Stimulated activated CD4-positive, alpha-beta T cell treated with anti-CD3 and anti-CD28 coated beads, Interleukin-12 subunit alpha, Interleukin-12 subunit beta, amount 100 ng/mL, for 4 hours (primary cell): ENCODE measurements around the gene NR5A2.
"Not testable (repeated sequence)": the region's sequence is repeated elsewhere in the genome, so short reads cannot be mapped to it uniquely, and the experiment has no call there.

Source experiments
- DNase-seq: peaks from one replicate; pipeline ENCODE4 v3.0.0-alpha.2; 2020

The NR5A2 gene

DNA sequence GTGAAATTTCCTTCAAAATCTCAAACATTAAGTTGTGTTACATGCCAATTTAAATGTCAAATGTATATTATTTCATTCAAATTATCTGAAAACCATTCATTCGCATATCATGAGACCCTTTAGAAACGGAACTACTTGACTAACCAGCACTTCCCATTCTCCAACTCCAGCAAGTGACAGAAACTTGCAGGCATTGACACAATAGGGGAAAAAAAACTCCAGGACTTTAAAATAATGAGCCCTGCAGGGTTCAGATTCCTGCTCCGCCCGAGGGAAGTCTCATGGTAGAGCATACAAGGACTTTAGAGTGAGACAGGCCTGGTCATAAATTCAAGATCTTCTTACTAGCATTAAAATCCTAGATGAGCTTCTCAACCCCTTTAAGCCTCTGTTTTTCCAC lies 138.9 kb downstream of the NR5A2 start:
- no peak for DNase-seq

DNA sequence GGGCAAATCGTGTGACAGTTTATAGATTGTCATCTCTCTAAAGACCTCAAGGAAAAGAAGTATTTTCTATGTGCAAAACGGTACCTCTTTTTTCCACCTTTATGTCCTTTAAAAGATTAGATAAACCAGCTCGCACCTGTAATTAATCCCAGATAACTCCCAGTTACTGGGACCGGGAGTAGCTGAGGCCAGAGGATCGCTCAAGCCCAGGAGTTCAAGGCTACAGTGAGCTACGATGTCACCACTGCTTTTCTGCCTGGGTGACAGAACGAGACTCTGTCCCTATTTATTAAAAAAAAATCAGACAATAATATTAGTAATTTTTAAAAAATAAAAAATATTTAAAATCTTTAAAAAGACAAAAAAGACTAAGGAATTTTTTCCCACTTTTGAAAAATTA lies 141.4 kb downstream of the NR5A2 start:
- DNase-seq, result no peak

DNA sequence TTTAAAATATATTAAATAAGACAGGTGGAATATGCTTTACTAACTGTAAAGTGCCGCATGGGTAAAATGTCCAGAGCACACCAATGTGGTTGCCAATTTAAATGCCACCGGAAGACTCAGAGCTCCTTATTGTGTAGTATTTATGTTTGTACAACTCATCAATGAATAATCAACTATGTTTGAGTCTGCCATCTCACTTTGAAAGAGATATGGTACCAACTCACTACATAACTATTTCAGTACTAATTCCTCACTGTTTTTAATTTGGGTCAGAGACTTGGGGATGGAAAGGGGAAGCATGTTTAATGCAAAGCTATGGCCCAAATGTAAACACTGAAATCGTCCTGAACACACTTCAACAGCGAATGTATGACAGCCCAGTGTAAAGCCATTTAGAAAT lies 144.8 kb downstream of the NR5A2 start:
- no peak for DNase-seq

GRCh38 chr1:200173097-200173618 lies 145.6 kb downstream of the NR5A2 start:
- DNase-seq, result no peak

DNA sequence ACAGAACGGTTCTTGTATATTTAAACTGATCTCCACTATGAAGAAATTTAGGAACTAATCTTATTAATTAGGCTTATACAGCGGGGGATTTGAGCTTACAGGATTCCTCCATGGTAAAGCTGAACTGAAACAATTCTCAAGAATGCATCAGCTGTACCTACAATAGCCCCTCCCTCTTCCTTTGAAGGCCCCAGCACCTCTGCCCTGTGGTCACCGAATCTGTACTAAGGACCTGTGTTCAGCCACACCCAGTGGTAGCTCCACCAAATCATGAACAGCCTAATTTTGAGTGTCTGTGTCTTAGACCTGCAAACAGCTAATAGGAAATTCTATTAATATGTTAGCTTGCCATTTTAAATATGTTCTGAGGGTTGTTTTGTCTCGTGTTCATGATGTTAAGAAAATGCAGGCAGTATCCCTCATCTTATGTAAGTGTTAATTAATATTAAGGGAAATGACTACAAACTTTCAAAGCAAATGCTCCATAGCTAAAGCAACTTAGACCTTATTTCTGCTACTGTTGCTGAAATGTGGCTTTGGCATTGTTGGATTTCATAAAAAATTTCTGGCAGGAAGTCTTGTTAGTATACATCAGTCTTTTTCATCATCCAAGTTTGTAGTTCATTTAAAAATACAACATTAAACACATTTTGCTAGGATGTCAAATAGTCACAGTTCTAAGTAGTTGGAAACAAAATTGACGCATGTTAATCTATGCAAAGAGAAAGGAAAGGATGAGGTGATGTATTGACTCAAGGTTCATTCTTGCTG lies 147.2 kb downstream of the NR5A2 start:
- DNase-seq, result no peak

- no peak for DNase-seq
Observed at GRCh38 chr1:200176181-200176580, 148.7 kb downstream of the NR5A2 start.

DNA sequence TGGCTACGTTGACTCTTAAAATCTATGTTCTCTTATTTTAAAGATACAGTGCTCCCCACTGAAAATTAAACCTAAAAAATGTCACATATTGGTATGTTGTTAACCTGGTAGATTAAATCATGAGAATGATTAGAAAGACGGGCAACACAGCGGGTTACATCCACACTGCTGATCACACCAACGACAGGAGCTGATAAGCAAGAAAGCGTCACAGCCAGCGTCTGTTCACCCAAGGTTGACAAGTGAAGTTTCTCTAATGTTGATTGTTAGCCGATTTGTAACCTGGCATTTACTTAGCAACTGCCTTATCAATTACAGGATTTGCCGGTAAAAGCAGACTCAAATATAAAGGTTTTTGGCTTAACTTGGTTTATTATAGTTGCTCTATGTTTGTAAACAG lies 149.3 kb downstream of the NR5A2 start:
- no peak for DNase-seq

- no peak for DNase-seq
Observed at GRCh38 chr1:200178340-200178739, 150.8 kb downstream of the NR5A2 start.

DNA sequence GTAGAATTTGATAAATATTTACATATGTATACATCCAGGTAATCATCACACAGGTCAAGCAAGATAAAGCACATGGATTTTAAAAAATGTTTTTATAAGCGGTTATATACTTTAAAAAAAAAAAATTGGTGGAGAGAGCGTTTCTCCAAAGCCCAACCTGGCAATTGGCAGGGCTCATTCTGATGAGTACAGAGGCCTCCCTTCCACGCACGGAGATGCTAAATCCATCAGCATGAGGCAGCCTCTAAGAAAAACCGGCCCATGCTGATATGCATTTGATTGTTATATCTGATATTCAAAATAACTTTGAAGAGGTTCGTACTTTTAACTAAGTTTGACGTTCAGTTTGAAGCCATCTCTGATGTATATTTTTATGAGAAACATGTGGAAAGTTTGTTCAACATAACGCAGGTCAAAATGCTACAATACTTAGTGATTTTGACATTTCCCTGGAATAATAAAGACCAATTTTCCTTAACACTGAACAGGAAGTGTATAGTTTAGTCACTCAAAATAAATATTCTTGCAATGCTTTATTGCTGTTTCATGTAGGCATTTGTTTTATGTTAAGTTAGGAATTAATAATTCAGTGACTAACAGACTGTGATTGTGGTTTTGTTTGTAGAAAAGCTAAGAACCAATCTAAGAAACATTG lies 151.7 kb downstream of the NR5A2 start:
- DNase-seq, result no peak

GRCh38 chr1:200179781-200180160 lies 152.3 kb downstream of the NR5A2 start:
- DNase-seq, result no peak

DNA sequence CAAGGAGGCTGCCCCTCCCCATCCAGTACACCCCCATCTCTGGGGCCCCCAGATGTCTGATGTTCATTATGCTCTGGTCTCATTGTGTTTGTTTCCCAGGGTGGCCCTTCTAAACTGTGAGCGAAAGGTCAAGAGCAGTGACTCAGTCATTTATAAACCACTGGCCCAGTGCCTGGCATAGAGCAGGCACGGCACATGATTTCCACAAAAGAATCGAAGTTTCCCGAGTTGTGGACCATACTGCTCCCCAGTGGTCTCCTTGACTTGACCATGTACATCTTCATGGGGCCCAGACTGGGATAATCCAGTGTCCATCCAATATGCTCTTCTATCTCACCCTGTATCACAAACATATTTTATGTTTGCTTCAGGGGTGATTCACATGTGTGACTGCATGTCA lies 153.3 kb downstream of the NR5A2 start:
- DNase-seq, result no peak

DNA sequence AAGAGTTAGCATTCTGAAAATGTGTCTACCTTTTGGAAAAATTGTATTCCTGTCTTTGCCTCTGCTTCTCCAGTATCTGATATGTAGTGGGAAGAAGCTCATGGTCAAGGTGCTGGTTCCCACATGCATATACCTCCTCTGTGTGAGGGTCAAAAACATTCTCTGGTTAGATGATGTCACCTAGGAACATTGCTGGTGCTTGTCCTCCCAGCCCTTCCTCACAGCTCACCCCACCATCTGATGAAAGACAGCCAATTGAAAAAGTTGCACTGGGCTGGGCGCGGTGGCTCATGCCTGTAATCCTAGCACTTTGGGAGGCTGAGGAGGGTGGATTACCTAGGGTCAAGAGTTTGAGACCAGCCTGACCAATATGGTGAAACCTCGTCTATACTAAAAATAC lies 154.4 kb downstream of the NR5A2 start:
- DNase-seq, result no peak

GRCh38 chr1:200182701-200183100 lies 155.2 kb downstream of the NR5A2 start:
- no peak for DNase-seq

- no peak for DNase-seq
Observed at GRCh38 chr1:200183637-200184036, 156.1 kb downstream of the NR5A2 start.

- no peak for DNase-seq
Observed at GRCh38 chr1:200184196-200184595, 156.7 kb downstream of the NR5A2 start.

GRCh38 chr1:200185191-200185590 lies 157.7 kb downstream of the NR5A2 start:
- DNase-seq, result not testable (repeated sequence)

DNA sequence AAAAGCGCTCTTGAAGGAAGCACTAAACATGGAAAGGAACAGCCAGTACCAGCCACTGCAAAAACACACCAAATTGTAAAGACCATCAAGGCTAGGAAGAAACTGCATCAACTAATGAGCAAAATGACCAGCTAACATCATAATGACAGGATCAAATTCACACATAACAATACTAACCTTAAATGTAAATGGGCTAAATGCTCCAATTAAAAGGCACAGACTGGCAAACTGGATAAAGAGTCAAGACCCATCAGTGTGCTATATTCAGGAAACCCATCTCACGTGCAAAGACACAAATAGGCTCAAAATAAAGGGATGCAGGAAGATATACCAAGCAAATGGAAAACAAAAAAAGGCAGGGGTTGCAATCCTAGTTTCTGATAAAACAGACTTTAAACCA lies 159.8 kb downstream of the NR5A2 start:
- not testable (repeated sequence) for DNase-seq

- DNase-seq, result no peak
Observed at GRCh38 chr1:200191993-200192392, 164.5 kb downstream of the NR5A2 start.

GRCh38 chr1:200194477-200194876 lies 167.0 kb downstream of the NR5A2 start:
- no peak for DNase-seq

- no peak for DNase-seq
Observed at GRCh38 chr1:200198236-200198635, 170.7 kb downstream of the NR5A2 start.

GRCh38 chr1:200205216-200205995 lies 177.9 kb downstream of the NR5A2 start:
- DNase-seq, result no peak

- DNase-seq, result no peak
Observed at GRCh38 chr1:200206340-200206739, 178.8 kb downstream of the NR5A2 start.

DNA sequence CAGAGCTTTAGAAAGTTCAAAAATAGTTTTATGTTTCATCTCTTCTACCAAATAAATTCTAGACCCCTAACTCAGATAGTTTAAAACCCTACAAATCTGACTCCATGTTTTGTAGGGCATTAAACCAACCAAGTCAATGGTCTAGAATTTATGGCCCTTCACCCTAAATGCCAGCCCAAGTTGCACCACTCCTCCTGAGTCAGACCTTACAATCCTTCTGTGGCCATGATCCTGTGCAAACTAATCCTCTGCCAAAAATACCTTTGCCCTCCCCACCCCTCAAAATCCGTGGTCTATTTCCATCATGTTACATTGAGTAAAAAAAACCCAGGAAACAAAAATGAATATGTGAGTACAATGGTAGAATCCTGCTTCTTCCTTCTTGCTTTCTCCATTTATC lies 179.3 kb downstream of the NR5A2 start:
- DNase-seq, result no peak

DNA sequence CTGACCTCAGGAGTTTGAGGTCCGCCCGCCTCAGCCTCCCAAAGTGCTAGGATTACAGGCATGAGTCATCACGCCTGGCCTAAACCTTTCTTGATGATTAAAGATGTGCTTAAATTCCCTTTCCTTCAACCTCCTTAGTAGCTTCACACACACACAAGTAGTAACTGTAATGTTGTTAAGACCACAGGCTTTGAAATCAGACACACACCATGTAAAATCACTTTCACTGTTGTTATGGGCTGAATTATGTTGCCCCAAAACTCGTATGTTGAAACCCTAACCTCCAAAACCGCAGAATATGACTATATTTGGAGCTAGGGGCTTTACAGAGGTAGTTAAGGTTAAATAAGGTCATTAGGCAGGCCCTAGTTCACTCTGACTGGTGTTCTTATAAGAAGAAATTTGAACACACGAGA lies 180.2 kb downstream of the NR5A2 start:
- no peak for DNase-seq
